ENCODE results near the gene HOXA3.

DNA sequence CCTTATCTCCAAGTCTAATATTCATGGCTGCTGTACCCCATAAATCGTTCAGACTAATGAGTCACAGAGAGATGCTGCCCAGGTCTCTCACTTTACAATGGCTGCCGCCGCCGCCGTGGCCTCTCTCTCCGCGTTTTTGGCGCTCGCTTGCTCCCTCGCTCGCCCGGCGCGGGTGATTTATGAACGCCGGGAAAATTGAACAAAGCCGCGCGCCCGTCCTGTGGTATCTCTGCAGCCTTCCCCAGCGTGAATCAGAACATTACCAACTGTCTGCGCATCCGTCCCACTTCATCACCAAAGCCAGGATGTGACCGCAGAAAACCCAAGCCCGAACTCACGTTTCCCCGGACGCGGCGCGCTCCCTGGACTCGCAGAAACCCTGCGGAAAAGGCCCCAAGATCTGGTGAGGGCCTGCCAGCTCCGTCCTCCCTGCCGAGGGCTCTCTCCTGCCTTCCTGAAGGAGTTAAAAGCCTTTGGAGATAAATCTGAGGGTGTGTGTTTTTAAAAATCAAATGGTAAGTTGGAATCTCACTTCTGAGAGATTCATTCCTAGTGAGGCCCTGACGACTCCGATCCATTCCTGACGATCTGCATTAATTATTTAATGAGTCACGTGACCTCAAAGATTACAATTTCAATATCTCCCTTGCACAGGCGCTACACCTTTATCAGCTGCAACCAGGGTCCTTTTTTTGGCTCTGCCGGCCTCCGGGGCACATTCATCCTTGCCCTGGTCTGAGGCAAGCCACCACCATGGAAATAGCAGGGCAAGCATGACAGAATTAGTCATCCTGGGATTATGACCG, 28.1 kb downstream of the HOXA3 start:
- TF ChIP-seq, protein P1, sequence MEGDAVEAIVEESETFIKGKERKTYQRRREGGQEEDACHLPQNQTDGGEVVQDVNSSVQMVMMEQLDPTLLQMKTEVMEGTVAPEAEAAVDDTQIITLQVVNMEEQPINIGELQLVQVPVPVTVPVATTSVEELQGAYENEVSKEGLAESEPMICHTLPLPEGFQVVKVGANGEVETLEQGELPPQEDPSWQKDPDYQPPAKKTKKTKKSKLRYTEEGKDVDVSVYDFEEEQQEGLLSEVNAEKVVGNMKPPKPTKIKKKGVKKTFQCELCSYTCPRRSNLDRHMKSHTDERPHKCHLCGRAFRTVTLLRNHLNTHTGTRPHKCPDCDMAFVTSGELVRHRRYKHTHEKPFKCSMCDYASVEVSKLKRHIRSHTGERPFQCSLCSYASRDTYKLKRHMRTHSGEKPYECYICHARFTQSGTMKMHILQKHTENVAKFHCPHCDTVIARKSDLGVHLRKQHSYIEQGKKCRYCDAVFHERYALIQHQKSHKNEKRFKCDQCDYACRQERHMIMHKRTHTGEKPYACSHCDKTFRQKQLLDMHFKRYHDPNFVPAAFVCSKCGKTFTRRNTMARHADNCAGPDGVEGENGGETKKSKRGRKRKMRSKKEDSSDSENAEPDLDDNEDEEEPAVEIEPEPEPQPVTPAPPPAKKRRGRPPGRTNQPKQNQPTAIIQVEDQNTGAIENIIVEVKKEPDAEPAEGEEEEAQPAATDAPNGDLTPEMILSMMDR (IDR thresholded peaks at IDR 0.05), result no peak
- TF ChIP-seq POLR2AphosphoS5 (IDR thresholded peaks at IDR 0.05; ENCODE audit: low read depth, low read length) (no peak), SIN3A (IDR thresholded peaks at IDR 0.05; ENCODE audit: borderline replicate concordance, insufficient read depth, low read depth, low read length) (no peak)
